ENCODE results near the gene HOXB1.

HOXB1 gene

DNA sequence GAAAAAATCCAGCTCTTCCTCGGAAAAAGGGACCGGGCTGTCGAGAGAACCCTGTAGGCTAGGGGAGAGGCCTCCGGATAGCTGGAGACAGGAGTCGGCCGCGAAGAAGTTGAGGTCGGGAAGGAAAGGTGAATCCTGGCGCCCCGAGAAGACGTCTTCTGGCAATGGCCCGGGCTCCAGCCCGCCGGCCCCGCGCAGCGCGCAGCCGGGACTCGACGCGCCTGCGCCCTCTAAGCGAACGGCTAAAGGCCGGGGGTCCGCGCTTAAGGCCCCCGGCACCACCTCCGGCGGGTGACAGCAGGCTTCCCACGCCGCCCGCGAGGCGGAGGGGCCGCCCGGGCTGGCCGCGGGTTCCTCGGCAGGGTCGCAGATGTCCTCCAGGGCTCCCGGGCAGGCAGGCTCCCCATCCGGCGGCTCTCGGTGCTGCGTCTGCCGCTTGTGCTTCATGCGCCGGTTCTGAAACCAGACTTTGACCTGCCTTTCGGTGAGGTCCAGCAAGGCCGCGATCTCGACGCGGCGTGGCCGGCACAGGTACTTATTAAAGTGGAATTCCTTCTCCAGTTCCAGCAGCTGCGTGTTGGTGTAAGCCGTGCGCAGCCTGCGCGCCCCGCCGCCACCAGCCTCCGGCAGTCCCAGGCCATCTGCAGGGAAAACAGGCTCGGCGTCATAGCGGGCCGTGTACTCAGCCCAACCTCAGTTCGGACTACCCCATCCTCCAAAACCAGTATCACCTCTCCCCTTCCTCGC lies 12.5 kb upstream of the HOXB1 start:
- in situ Hi-C loops (cut with HindIII; ENCODE audit: low sequenced_read_pairs): no loop called here
- TF ChIP-seq, protein P1, sequence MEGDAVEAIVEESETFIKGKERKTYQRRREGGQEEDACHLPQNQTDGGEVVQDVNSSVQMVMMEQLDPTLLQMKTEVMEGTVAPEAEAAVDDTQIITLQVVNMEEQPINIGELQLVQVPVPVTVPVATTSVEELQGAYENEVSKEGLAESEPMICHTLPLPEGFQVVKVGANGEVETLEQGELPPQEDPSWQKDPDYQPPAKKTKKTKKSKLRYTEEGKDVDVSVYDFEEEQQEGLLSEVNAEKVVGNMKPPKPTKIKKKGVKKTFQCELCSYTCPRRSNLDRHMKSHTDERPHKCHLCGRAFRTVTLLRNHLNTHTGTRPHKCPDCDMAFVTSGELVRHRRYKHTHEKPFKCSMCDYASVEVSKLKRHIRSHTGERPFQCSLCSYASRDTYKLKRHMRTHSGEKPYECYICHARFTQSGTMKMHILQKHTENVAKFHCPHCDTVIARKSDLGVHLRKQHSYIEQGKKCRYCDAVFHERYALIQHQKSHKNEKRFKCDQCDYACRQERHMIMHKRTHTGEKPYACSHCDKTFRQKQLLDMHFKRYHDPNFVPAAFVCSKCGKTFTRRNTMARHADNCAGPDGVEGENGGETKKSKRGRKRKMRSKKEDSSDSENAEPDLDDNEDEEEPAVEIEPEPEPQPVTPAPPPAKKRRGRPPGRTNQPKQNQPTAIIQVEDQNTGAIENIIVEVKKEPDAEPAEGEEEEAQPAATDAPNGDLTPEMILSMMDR (IDR thresholded peaks at IDR 0.05; ENCODE audit: low read depth, low read length, missing control alignments): no peak
- no peak for DNase-seq (ENCODE audit: low read depth)
- H3K4me3 ChIP-seq (ENCODE audit: low read depth, low read length): peak overlapping the region; percentile 80

DNA sequence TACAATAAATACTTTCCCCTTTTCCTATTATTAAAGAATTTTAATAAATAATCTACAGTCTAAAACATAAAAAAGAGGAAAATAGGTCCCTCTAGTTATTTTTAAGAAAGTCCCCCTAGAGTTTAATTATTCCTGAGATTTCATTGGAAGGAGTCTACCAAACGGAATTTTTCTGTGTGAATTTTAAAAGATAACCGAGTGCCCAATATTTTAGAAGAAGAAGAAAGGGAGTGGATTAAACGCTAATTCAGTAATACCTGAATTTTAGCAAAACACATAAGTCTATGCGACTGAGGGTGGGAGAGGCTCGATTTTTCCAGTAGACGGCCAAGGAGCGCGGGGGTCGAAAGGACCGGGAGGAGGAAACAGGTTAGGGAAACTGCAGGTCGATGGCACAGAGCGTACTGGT lies 11.9 kb upstream of the HOXB1 start:
- TF ChIP-seq, protein P1 (IDR thresholded peaks at IDR 0.05; ENCODE audit: low read depth, low read length, missing control alignments): no peak
- H3K4me3 ChIP-seq (ENCODE audit: low read depth, low read length): peak overlapping the region; percentile 80
- in situ Hi-C loops (cut with HindIII; ENCODE audit: low sequenced_read_pairs): no loop called here
- DNase-seq (ENCODE audit: low read depth): no peak

DNA sequence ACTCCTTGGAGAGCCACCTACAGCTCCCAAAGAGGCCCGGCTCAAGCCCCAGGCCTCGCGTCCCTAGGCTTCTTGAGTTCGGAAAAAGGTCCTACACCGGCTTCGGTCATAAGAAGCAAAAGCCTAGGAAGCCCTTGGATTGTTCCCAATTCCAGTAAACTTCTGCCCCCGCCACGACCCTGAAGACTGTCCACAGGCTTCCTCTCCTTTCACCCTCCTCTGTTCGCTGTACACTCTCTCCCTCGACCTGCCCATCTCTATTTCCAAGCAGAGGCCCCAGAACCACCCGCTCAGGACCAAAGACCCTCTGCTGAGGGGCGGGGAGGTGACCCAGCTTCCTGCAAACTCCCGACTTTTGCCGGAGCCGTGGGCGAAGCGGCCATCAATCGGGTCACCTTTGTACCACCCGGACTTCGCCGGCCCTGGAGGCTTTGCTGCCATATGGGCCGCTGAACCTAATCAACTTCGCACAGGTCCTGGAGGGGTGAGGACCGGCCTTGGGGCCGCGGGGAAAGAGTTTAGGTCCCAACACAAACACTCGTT lies 11.4 kb upstream of the HOXB1 start:
- TF ChIP-seq, protein P1 (IDR thresholded peaks at IDR 0.05; ENCODE audit: low read depth, low read length, missing control alignments): no peak
- DNase-seq (ENCODE audit: low read depth): no peak
- in situ Hi-C loops (cut with HindIII; ENCODE audit: low sequenced_read_pairs): no loop called here
- peak overlapping the region; percentile 80 for H3K4me3 ChIP-seq (ENCODE audit: low read depth, low read length)

DNA sequence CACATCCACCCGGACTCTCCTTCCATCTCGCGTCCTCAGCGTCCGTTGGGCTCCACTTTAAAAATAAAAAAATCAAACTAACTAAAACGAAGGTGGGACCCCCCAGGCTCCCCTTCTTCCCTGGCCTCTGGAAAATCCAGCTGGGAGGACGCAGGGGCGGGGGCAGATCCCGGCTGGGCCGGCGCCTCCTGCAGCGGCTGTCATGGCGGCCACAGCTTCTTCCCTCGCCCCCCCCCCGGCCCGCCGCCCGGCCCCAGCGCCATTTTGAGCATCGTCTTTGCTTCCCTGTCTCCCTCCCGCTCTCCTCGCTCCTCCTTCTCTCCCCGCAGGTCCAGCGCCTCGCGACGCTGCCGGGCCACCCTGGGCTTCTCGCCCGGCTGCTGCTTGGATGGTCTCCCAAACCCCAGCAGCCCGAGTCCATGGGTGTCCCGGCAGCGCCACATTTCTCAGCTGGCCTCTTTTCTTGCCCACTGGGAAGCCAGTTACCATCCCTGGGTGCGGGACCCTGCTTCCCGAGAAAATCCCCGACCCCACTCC lies 10.8 kb upstream of the HOXB1 start:
- TF ChIP-seq, protein P1 (IDR thresholded peaks at IDR 0.05; ENCODE audit: low read depth, low read length, missing control alignments): no peak
- peak overlapping the region; percentile 80 for H3K4me3 ChIP-seq (ENCODE audit: low read depth, low read length)
- in situ Hi-C loops (cut with HindIII; ENCODE audit: low sequenced_read_pairs): no loop called here
- no peak for DNase-seq (ENCODE audit: low read depth)

DNA sequence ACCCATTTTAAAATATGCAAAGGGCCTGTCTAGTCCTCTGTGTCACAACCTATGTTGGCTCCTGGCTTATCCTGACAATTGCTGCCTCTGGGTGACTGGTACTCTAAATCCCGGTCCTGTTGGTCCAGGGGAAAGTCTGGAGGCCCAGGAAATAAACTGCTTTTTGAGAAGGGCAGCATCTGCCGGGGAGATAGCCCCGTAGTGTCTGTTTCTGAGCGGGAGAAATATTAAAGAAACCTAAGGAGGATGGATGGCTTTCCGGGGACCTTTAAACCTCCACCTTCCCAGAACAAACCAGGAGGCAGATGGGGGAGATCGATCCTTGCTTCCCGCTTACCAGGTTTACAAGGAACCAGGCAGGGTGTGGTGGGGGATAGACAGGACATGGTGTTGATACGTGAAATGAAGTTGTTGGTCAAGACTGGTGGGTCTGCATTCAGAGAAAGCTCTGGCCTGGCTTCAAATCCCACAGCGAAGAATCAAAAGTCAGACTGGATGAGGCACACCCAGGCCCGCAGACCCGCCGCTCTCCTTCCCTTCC lies 10.3 kb upstream of the HOXB1 start:
- H3K4me3 ChIP-seq (ENCODE audit: low read depth, low read length): peak overlapping the region; percentile 80
- in situ Hi-C loops (cut with HindIII; ENCODE audit: low sequenced_read_pairs): no loop called here
- TF ChIP-seq, protein P1 (IDR thresholded peaks at IDR 0.05; ENCODE audit: low read depth, low read length, missing control alignments): no peak
- no peak for DNase-seq (ENCODE audit: low read depth)

DNA sequence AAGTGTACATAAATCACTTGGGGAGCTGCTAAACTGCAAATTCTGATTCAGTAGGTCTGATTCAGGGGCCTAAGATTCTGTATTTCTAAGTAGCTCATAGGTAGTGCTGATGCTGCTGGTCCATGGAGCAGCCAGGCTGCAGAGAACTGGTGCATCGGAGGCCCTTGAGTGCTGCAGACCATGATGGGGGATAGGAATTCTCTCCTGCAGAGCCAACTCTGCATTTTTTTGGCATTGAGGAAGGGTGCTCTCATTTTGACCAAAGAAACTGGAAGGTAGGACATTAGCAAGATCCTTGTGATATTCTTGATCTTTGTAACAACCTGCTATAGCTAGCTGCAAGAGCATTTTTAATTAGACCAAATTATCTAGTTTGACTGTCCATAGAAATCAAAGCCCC lies 9.4 kb upstream of the HOXB1 start:
- TF ChIP-seq, protein P1 (IDR thresholded peaks at IDR 0.05; ENCODE audit: low read depth, low read length, missing control alignments): no peak
- H3K4me3 ChIP-seq (ENCODE audit: low read depth, low read length): peak overlapping the region; percentile 2
- no peak for DNase-seq (ENCODE audit: low read depth)
- in situ Hi-C loops (cut with HindIII; ENCODE audit: low sequenced_read_pairs): no loop called here
